ENCODE measurements around the gene TNFRSF21. TPM values are rescaled to one million over a fixed set of nuclear protein-coding genes. Genes with fewer than 3 reads are reported as not detected.

TNFRSF21 gene
- total RNA-seq, 3 donors from 2014 or later, result 54.8 to 92.5 (median 75.4) TPM

- H3K9me3 ChIP-seq, result no peaks in the 10 kb centered on the region
- intact Hi-C loops (cut with DNase I, micrococcal nuclease), result no loop called here
- H3K36me3 ChIP-seq (ENCODE audit: low read depth), result no peaks in the 10 kb centered on the region
- DNase-seq, result no peak
- H3K4me1 ChIP-seq (ENCODE audit: low read depth), result peaks cover 5% of the 10 kb centered on the region
- ATAC-seq, result peak; percentile 37
- H3K4me3 ChIP-seq, result no peak overlapping the region
- no peak for TF ChIP-seq CTCF (IDR thresholded peaks at IDR 0.05)
Measured at GRCh38 chr6:47345761-47346160, 36.1 kb upstream of the TNFRSF21 start.

GRCh38 chr6:47344022-47344421, 34.3 kb upstream of the TNFRSF21 start:
- intact Hi-C loops (cut with DNase I, micrococcal nuclease), result no loop called here
- Histone ChIP-seq H3K4me3 (no peak overlapping the region), H3K4me1 (ENCODE audit: low read depth) (peaks cover 5% of the 10 kb centered on the region), H3K36me3 (ENCODE audit: low read depth) (no peaks in the 10 kb centered on the region), H3K9me3 (no peaks in the 10 kb centered on the region)
- DNase-seq (peak in 1 of 3 donors; percentile 74), ATAC-seq (peak; percentile 28)
- TF ChIP-seq CTCF (IDR thresholded peaks at IDR 0.05), result no peak

GRCh38 chr6:47343600-47343999, 33.9 kb upstream of the TNFRSF21 start:
- no peak for DNase-seq
- intact Hi-C loops (cut with DNase I, micrococcal nuclease), result no loop called here
- Histone ChIP-seq H3K36me3 (ENCODE audit: low read depth) (no peaks in the 10 kb centered on the region), H3K4me3 (no peak overlapping the region), H3K4me1 (ENCODE audit: low read depth) (peaks cover 5% of the 10 kb centered on the region), H3K9me3 (no peaks in the 10 kb centered on the region)
- no peak for TF ChIP-seq CTCF (IDR thresholded peaks at IDR 0.05)
- no peak for ATAC-seq

- TF ChIP-seq CTCF (IDR thresholded peaks at IDR 0.05), result no peak
- H3K9me3 ChIP-seq, result no peaks in the 10 kb centered on the region
- H3K36me3 ChIP-seq (ENCODE audit: low read depth), result no peaks in the 10 kb centered on the region
- peaks cover 5% of the 10 kb centered on the region for H3K4me1 ChIP-seq (ENCODE audit: low read depth)
- H3K4me3 ChIP-seq, result no peak overlapping the region
- intact Hi-C loops (cut with DNase I, micrococcal nuclease), result no loop called here
- ATAC-seq (no peak), DNase-seq (no peak)
Measured at GRCh38 chr6:47342824-47343223, 33.1 kb upstream of the TNFRSF21 start.

- Histone ChIP-seq H3K4me1 (ENCODE audit: low read depth) (no peaks in the 10 kb centered on the region), H3K9me3 (no peaks in the 10 kb centered on the region), H3K4me3 (no peak overlapping the region), H3K36me3 (ENCODE audit: low read depth) (no peaks in the 10 kb centered on the region)
- no peak for ATAC-seq
- intact Hi-C loops (cut with DNase I, micrococcal nuclease), result no loop called here
- no peak for TF ChIP-seq CTCF (IDR thresholded peaks at IDR 0.05)
- no peak for DNase-seq
Measured at GRCh38 chr6:47337519-47337918, 27.8 kb upstream of the TNFRSF21 start.

- ATAC-seq (no peak), DNase-seq (no peak)
- Histone ChIP-seq H3K4me3 (no peak overlapping the region), H3K9me3 (no peaks in the 10 kb centered on the region), H3K36me3 (ENCODE audit: low read depth) (no peaks in the 10 kb centered on the region), H3K4me1 (ENCODE audit: low read depth) (no peaks in the 10 kb centered on the region)
- intact Hi-C loops (cut with DNase I, micrococcal nuclease), result no loop called here
- no peak for TF ChIP-seq CTCF (IDR thresholded peaks at IDR 0.05)
Measured at GRCh38 chr6:47336334-47336733, 26.6 kb upstream of the TNFRSF21 start.

Data from mucosa of descending colon (tissue), 3 donors.